AG10803 (cell line): Measurements from ENCODE around the gene SLC7A8.

ENCODE experiments used
- DNase-seq: peaks from one replicate; pipeline ENCODE4 v3.0.0; 2010; ENCODE audit warnings: low read depth
- H3K4me3 ChIP-seq: 2 replicates; pipeline ENCODE4 v1.5.1; 2011; ENCODE audit warnings: mild to moderate bottlenecking, low read length, control low read depth
- TF ChIP-seq, protein P1 (sequence below): conservative IDR thresholded peaks from 2 replicates; pipeline ENCODE4 v1.5.1; 2011; ENCODE audit warnings: mild to moderate bottlenecking, low read length, control low read depth, inconsistent platforms

Gene SLC7A8

GRCh38 chr14:23129759-23130316, 53.6 kb downstream of the SLC7A8 start:
- no peak for DNase-seq
- H3K4me3 ChIP-seq: no peak overlapping the region
- TF ChIP-seq, protein P1, sequence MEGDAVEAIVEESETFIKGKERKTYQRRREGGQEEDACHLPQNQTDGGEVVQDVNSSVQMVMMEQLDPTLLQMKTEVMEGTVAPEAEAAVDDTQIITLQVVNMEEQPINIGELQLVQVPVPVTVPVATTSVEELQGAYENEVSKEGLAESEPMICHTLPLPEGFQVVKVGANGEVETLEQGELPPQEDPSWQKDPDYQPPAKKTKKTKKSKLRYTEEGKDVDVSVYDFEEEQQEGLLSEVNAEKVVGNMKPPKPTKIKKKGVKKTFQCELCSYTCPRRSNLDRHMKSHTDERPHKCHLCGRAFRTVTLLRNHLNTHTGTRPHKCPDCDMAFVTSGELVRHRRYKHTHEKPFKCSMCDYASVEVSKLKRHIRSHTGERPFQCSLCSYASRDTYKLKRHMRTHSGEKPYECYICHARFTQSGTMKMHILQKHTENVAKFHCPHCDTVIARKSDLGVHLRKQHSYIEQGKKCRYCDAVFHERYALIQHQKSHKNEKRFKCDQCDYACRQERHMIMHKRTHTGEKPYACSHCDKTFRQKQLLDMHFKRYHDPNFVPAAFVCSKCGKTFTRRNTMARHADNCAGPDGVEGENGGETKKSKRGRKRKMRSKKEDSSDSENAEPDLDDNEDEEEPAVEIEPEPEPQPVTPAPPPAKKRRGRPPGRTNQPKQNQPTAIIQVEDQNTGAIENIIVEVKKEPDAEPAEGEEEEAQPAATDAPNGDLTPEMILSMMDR: no peak

DNA sequence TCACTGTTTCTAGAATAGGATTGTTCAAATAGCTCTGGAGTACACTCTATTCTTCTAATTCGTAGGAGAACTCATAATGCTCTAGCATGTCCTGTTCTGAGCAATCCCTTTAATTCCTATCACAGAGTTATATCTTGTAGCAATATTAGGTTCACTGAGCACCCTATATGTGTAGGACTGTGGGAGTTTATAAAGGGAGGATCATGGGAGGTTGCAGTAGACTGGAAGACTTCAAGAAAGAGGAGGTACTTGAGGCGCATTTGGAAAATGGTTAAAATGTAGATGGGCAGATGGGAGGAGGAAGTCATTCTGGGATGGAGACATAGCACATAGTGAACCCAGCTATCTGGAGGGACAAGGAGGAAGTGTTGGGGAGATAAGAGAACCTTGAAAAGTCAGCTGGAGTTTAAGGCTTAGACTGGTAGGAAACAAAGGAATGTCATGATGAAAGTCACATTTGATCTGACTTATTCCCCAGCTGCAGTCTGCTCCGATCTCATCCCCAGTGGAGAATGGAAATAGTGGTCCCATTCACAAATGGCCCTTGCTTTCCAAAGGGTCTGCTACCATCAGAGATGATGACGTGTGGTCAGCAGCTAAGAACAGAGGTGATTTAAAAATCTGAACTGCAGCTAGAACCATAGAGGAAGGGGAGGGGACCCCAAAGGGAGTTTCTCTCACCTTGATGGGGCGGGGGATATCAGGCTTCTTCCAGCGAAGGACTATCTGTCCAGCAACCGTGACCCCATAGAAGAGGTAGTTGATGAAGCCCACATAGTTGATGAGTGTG, 54.3 kb downstream of the SLC7A8 start:
- no peak for DNase-seq
- H3K4me3 ChIP-seq: no peak overlapping the region
- TF ChIP-seq, protein P1: no peak

GRCh38 chr14:23127861-23128260, 55.6 kb downstream of the SLC7A8 start:
- DNase-seq: no peak
- TF ChIP-seq, protein P1: no peak
- no peak overlapping the region for H3K4me3 ChIP-seq

- TF ChIP-seq, protein P1: no peak
- no peak for DNase-seq
- H3K4me3 ChIP-seq: no peak overlapping the region
Observed at GRCh38 chr14:23126548-23127278, 56.7 kb downstream of the SLC7A8 start.

DNA sequence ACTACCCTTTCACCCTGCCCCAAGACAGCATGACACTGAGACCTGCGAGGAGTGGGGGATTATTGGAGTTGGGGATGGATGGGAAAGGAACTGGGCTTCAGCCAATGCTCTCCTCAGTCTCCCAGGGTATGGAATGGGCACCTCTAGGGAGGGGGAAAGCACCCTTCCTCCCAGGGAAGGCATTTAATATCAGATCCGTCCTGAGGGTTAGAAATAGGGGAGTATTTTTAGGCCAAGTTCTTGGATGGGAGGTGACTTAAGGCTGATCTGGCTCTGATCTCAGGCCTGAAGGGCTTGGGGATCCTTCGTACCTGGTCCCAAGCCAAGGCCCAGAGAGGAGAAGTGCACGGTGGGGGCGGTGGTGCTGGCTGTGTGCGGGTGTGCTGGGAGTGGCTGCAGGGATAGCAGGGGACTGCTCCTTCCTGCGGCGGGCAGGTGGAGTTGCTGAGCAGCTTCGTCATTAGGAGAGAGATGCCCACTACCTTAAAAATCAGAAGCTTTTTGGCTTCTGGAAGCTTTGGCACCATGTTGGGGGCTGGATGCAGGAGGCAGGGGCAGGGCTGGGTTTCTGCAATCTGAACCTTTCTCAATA, 57.4 kb downstream of the SLC7A8 start:
- TF ChIP-seq, protein P1: no peak
- no peak overlapping the region for H3K4me3 ChIP-seq
- DNase-seq: no peak

DNA sequence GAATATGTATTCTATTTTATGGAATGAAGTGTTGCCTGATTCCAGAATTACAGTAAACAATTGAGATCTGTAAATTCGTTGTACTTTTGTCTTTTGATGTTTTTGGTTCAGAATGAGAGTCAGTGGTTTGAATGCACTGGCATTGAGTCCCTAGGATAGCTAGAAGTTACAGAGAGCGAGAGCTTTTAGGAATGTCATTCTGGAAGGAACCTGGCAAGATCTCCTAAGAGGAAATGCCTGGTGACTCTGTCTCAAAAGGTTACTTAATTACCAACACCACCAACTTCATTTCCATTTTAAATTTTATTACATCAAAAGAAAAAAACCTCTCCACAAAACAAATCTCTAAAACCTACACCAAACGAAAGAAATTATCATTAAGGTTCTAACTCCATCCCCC, 58.4 kb downstream of the SLC7A8 start:
- TF ChIP-seq, protein P1: no peak
- H3K4me3 ChIP-seq: no peak overlapping the region
- peak; percentile 54 for DNase-seq
